Central memory CD4-positive, alpha-beta T cell (primary cell): Measurements from ENCODE around the gene PON3.
A peak's percentile ranks its signal among the peaks of the same experiment; 100 is the strongest.

Experiments
- DNase-seq: peaks from one replicate; pipeline ENCODE4 v3.0.0; 2022

PON3 gene

DNA sequence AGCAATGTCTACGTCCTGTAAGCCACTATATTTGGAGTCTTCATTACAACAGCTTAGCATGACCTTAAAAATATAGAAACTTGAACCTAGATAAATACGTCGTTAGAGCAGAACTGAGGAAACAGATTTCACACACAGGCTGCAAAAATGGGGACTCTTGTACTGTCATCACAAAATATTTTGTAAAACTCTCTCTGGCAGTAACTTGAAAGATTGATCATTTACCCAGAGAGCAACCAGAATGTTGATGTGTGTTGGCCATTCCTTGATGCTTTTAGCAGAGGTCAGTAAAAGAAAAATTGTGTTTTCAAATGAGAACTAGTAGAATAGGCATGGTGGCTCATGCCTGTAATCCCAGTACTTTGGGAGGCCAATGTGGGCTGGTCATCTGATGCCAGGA, 57.3 kb downstream of the PON3 start:
- DNase-seq, result no peak

DNA sequence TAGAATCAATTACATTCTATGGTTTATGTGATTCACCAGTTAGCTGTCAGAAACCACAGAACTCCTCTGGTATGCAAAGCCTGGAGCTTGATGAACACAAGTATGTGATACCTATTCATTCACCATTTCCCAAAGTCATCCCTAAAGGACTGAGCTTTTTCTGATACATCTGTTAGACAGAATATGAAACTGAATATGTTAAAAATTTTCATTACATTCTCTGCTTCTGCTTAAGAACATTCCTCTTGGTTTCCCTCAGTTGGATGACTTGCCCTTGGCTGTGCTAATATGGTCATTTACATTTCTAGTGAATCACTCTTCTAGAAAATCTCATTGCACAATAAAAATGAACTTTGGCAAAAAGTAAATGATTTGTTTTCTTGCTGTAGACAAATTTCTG, 61.1 kb downstream of the PON3 start:
- DNase-seq, result no peak

DNA sequence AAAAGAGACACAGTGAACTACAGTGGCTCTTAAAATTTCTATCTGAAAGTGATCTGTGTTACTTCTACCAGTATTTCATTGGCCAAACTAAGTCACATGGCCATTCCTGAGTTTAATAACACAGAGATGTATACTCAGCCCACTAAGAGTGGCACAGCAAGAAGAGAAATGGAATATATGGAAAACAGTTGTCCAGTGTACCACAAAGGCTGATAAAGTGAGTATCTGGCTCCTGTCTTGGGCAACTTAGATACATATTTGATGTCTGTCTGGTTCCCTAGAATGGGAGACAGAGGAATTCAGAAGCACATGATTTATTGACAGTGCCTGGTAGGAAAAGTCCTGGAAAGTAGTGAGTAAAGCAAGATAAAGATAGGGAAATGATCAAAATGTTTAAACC, 61.7 kb downstream of the PON3 start:
- no peak for DNase-seq

DNA sequence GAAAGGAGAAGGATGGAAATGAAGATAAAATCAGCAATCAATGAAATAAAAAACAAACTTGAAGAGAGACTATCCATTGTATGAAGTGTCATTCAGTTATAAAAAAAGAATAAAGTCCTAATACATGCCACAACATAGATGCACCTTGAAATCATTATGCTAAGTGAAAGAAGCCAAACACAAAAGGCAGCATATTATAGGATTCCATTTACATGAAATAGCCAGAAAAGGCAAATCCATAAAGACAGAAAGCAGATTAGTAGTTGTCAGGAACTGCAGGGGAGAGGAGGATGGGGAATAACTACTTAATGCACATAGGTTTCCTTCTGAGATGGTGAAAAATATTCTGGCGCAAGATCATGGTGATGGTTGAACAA, 65.2 kb downstream of the PON3 start:
- no peak for DNase-seq

DNA sequence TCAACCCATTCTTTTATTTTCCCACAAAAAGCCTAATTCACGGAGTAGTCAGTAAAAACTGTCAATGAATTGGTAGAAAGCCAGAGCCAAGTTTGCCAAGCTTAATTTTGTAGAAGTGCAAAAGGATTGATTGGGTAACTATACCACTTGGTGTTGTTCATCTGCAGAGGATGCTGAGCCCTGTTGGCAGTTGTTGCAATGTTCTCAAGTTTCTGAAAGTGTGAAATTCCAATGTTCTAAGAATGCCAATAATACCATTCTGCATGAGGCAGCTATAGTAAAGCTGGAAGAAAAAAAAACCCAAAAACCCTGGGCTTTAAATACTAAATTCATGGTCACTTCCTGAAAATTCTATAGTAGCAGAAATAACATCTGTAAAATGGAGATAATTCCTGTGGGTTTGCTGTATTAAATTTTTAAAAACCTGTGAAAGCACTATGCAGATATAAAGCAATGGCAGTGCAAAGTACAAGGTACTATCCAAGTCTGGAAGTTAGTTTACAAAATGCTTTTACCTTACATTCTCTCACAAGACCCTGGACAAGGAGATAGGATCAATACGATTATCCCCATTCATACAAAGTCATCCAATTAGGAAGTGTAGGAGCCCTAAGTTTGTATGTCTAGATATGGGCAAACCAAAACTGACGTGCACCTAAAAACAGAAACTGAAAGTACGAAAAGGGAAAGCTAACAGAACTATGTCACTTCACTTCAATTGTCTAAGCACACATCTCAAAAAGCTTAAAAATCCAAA, 65.8 kb downstream of the PON3 start:
- peak; percentile 7 for DNase-seq

DNA sequence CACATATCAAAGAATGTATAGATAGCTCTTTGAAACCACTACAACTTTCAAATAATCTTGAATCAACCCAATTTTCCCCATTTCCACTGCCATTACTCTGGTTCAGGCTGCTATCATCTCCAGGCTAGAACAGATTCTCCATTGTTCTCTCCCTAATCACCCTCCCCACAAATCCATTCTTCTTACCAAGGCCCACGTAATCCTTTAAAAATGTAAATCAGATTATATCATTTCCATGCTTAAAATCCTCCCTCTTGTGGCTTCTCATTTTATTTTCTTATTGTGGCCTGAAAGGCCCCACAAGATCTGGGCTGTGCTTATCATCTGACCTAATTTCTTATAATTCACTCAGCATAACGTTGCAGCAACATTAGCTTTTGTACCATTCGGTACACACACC, 68.8 kb downstream of the PON3 start:
- no peak for DNase-seq

DNA sequence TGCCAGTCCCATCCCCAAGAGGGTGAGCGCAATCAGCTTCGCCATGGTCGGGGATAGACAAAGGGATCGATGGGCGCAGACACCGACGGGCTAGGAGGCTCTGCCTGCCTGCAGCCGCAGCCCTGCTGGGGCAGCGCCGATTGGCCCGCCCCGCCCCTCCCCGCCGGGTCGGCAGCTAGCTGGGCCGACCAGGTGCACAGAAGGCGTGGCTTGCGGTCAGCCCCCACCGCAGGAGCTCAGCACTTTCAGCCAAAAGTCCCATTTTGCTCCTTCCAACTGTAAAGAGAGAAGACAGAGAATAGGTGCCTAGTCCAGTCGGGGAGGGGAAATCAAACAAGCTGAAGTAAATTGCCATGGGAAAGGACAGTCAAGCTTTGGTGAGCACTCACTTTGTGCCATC, 71.7 kb downstream of the PON3 start, which contains the start of gene PON1:
TSS of gene PON1 (minus strand) at position 102 of the 400 bp plus-strand sequence. CDS start at position 45, 57 bp downstream.
- DNase-seq, result no peak

DNA sequence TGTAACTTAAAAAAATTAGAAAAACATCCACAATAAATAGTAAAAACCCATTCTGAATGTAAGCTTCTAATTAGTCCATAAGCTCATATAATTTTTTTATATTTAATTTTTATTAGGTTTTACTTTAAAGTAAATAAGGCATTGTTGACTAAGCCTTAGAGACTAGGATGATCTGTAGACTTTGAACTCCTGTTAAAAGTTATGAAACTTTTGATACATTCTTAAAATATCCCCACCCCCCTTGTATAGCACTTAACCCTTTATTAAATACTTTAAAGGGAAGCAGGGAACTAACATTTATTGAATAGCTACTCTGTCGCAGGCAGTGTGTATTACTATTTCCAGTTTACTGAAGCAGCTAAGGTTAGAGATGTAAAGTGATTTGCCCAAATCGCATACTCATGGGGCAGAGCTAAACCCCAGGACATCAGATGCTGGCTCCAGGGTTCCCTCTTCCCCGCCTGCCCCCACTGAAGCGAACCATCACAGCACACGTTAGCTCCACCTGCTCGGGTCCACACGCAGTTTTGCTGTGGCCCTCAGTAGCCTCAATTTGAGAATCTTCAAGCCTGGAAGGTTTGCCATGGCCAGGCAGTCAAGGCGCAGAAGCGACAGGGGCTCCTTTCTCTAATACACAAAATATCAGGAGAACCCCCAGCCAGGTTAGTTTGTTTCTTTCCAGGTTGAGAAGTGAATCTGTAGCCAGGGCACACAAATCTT, 72.6 kb downstream of the PON3 start:
- no peak for DNase-seq

DNA sequence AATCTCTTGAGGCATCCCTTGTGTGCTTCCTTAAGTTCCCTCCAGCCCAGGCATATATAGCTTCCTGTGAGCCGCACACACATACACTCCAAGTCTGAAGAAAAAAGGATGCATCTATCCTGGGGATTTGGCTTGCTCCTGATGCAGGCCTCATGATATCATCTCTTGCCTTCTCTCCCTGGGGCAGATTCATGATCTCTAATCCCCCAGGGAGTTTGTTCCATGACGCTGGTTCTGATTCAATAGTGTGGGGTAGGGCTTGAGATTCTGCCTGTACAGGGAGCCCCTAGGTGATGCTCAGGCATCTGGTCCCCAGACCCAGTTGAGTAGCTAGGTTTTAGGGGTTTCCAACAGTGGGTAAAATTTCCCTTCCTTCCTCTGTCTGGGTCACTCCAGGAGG, 73.3 kb downstream of the PON3 start:
- DNase-seq, result no peak

DNA sequence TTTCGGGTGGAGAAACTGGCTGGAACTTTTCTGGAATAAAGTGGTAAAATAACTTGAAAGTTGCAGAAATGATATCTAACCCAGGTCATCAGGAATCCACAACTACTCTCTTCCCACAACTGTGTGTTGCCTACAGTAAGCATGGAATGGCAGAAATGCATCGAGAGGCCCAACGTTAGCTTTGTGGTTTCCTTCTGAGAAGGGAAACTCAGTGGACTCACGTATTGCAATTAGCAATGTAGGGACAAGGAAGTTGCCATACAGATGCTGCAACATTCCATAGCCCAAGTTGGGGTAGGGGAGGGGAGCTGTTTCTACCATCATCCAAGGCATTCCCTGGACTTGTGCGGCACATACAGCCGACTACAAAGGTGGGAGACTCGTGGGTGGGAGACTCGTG, 73.8 kb downstream of the PON3 start:
- no peak for DNase-seq

DNA sequence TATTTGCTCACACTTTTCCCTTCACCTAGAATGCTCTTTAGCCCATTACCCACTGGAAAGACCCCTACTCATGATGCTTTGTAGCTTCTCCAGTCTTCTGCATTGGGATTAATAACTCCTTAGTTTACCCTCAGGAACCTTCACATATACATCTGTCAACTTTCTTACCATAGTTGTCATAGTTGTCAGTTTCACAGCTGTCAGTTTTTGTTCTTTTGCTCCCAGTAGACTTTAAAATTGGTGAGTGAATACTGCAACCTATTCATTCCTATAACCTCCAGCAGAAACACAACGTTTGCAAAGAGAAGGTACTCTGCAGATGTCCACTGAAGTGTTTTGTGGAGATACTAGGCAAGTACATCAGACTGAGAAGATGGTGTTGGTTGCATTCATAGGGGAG, 74.5 kb downstream of the PON3 start:
- no peak for DNase-seq

DNA sequence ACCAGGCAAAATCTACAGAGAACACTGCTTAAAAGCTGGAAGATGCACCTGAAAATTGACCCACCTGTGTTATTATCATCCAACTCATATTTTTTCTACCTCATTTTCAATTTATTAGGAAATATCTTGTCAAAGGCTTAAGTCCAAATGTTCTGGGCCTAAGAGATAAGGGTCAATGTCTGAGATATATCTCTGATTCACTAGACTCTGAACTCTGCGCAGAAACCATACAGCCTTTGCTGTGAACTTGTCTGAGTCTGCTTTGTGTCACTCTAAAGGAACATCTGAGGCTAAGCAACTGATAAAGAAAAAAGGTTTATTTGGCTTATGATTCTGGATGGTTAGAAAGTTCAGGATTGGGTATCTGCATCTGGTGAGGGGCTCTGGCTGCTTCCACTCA, 75.5 kb downstream of the PON3 start:
- no peak for DNase-seq

DNA sequence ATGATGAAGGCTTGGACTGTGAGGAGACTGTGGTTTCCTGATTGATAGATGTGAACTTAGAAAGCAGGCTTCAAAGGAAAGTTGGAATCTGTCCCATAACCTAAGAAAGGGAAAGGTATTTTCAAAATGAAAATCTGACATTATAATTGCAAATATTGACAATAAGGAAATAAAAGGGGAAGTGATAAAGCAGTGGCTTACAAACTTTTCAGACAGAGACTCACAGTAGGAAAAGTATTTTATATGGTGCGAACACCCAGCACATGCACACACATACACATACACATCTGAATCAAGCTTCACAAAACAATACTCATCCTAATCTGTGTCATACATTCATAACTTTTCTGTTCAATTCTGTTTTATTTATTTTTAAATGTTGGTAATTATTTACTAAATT, 76.6 kb downstream of the PON3 start:
- DNase-seq, result no peak

DNA sequence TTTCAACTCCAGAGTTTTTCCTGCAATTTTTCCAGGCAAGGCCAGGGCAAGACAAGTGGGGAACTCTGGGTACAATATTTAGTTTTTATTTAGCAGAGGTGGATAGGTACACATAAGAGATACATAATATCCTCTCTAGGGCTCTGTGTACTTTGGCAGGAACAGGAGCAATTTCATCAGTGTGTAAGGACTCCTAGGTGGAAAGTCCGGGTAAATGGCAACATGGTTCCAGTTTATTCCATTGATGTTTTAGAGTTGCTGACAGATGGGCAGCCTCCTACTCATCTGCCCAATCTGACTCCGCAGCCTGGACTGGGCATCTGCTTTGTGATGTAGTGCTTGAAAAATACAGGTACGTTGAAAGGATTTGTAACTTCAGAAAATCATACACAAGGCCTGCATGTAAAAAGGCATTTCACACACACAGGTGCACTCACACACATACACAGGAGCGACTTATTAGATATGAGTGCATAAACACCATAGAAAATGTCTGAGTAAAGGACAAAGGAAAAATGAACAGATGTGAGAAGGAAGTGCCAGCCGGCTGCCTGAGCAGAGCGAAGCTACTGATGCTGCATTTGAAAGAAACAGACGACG, 77.6 kb downstream of the PON3 start:
- DNase-seq, result no peak

DNA sequence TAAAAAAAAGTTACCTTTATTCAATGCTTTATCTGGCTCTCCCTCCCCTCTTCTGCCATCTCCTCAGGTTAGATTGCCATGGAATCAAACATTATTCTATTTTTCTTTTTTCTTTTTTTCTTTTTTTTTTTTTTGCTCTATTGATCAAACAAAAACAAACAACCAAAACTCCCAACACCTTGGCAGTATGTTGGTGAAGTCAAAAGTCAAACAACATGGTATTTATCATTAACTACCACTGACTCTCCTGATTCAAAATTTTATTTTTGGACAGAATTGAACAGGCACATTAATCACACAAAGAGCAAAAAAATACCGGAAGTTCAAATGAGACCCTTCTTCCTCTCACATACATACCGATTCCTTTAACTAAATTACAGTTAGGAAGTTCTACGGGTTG, 78.2 kb downstream of the PON3 start:
- no peak for DNase-seq

DNA sequence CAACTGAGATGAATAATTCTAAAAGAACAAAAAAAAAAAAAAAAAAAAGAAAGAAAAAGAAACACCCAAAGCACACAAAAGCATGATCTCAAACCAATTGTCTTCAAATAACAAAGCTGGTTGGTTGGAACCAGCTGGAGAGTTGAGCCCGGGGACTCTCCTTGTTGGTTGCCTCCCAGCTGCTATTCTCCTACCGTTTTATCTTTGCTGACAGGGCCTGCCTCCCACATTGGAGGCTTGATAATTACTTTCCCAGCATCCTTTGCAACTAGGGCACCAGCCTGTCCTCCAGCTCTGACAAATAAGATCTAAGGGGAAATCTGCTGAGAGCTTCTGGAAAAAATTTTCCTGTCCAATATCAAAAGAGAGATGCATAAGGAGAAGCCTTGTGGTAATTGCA, 78.6 kb downstream of the PON3 start:
- DNase-seq, result no peak

DNA sequence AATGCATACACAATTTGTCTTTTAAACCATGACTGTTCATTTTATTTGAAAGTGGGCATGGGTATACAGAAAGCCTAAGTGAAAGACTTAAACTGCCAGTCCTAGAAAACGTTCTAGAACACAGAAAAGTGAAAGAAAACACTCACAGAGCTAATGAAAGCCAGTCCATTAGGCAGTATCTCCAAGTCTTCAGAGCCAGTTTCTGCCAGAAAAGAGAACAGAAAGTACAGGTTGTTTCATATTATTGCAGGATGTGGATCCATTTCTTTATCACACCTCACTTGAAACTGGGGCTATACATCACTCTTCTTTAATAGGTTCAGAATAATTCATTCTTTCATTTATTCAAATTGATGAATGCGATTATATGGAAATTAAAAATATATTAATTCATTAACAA, 79.6 kb downstream of the PON3 start:
- no peak for DNase-seq

DNA sequence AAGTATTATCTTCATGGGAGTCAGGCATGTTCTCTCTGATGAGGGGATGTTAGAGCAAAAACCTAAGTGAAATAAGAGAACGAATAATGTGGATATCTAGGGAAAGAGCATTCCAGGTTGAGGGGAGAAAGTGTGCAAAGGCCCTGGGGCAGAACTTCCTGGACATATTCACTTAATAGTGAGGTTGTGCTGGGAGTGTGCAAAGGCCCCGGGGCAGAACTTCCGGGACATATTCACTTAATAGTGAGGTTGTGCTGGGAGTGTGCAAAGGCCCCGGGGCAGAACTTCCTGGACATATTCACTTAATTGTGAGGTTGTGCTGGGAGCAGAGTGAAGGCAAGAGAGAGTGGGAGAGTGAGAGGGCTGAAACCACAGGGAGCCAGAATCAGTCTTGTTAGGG, 83.6 kb downstream of the PON3 start:
- no peak for DNase-seq

DNA sequence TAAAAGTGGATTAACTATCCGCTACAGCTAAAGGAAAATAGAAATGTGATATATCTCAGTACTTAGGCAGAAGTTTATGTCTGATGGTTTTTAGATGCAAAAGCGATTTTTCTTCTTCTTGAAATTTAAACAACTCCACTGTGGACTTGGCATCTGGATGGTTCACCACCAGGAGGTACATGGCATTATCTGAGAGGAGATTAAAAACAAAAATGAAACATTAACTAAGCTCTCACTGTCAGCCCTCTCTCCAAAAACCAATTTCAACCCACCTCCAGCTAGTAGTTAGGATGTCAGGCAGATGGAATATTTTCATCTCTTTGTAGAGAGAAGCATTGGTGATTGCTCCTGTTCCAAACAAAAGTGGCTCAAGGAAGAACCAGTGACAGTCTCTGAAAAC, 84.8 kb downstream of the PON3 start:
- no peak for DNase-seq

DNA sequence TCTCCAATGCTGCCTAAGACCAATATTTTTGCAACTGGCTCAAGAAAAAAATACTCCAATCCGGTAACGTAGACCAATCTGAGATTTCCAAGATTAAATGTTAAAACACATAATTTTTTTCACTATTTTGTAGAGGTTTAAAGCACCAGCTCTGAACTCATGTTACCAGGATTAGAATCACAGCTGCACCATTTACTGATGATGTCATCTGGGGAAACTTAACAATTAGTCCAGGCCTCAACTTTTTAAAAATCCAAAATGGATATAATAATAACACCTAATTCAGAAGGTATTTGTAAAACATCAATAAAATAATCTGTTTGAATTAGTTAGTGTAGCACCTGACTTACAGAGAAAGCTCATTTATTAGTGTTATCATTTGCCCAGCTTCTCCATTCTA, 86.2 kb downstream of the PON3 start:
- no peak for DNase-seq
